GM12891 (cell line): ENCODE results near the gene OR10H1.

Experiments
- PAX5 ChIP-seq: IDR thresholded peaks from 2 replicates; pipeline ENCODE4 v1.6.1; 2011; ENCODE audit warnings: low read length, moderate library complexity, mild to moderate bottlenecking; ENCODE audit not compliant: insufficient read depth, severe bottlenecking
- POLR2A ChIP-seq: IDR thresholded peaks from 2 replicates; pipeline ENCODE4 v1.6.1; 2011; ENCODE audit warnings: low read depth, low read length, control low read depth
- POLR2AphosphoS5 ChIP-seq: IDR thresholded peaks from 2 replicates; pipeline ENCODE4 v1.6.1; 2011; ENCODE audit warnings: low read depth, low read length, control low read depth
- SPI1 ChIP-seq: IDR thresholded peaks from 2 replicates; pipeline ENCODE4 v1.6.1; 2011; ENCODE audit warnings: low read depth, low read length, control low read depth
- TAF1 ChIP-seq: IDR thresholded peaks from 2 replicates; pipeline ENCODE4 v1.6.1; 2011; ENCODE audit warnings: low read depth, low read length, control low read depth

DNA sequence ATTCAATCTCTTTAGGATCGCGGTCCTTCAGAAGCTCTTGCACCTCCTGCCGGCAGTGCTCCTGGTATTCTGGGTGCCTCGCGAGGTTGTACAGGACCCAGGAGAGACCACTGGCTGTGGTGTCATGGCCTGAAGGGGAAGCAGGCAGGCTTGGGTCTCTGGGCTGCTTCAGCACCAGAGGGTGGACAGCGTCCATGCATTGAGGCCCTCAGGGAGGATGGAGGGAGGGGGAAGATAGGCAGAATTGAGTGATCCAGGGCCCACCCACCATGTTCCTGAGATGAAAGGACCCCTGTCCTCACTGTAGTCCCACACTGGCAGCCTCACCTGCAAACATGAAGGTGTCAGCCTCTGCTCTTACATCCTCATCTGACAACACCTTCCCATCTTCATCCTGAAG, 45.9 kb downstream of the OR10H1 start:
- no peak for TF ChIP-seq POLR2AphosphoS5
- no peak for TF ChIP-seq POLR2A
- no peak for TF ChIP-seq TAF1
- TF ChIP-seq SPI1, result no peak
- TF ChIP-seq PAX5, result no peak
